SK-N-SH treated with all-trans-retinoic acid at 6 μM for 48 hours (cell line): Measurements from ENCODE around the gene SLC12A7.

Source experiments
- ARNTL ChIP-seq: fragments of 450-650 bp; formaldehyde crosslinking; IDR thresholded peaks from 2 replicates; pipeline ENCODE4 v1.5.0; 2020; ENCODE audit warnings: low read depth, mild to moderate bottlenecking, moderate library complexity, borderline replicate concordance
- ESRRG ChIP-seq: fragments of 250-450 bp; sonication (Bioruptor Pico); IDR thresholded peaks from 2 replicates; pipeline ENCODE4 v1.6.1; 2021; ENCODE audit warnings: mild to moderate bottlenecking
- ISL1 ChIP-seq: fragments of 250-450 bp; sonication (Bioruptor Pico); IDR thresholded peaks from 2 replicates; pipeline ENCODE4 v2.1.2; 2022; ENCODE audit warnings: mild to moderate bottlenecking, moderate library complexity
- OSR1 ChIP-seq: fragments of 250-450 bp; sonication (Bioruptor Pico); IDR thresholded peaks from 2 replicates; pipeline ENCODE4 v1.8.0; 2022; ENCODE audit warnings: moderate library complexity, mild to moderate bottlenecking, inconsistent platforms
- RARB ChIP-seq: fragments of 250-450 bp; sonication (Bioruptor Pico); IDR thresholded peaks from 2 replicates; pipeline ENCODE4 v1.8.0; 2021; ENCODE audit warnings: mild to moderate bottlenecking, moderate library complexity
- ZFP3 ChIP-seq: fragments of 250-450 bp; sonication (Bioruptor Pico); IDR thresholded peaks from 2 replicates; pipeline ENCODE4 v1.5.0; 2020; ENCODE audit warnings: mild to moderate bottlenecking, moderate library complexity
- ZFP30 ChIP-seq: fragments of 450-650 bp; formaldehyde crosslinking; IDR thresholded peaks from 2 replicates; pipeline ENCODE4 v1.5.0; 2022; ENCODE audit warnings: mild to moderate bottlenecking, moderate library complexity
- ZNF70 ChIP-seq: fragments of 450-650 bp; formaldehyde crosslinking; IDR thresholded peaks from 2 replicates; pipeline ENCODE4 v1.5.0; 2020; ENCODE audit warnings: mild to moderate bottlenecking, moderate library complexity
- TF ChIP-seq, protein P1 (sequence below): fragments of 250-450 bp; sonication (Bioruptor Pico); IDR thresholded peaks from 2 replicates; pipeline ENCODE4 v1.8.0; 2021; ENCODE audit warnings: low read depth, mild to moderate bottlenecking, moderate library complexity, borderline replicate concordance
- TF ChIP-seq, protein P2 (sequence below): fragments of 250-450 bp; sonication (Bioruptor Pico); IDR thresholded peaks from 2 replicates; pipeline ENCODE4 v1.8.0; 2020; ENCODE audit warnings: mild to moderate bottlenecking, moderate library complexity, borderline replicate concordance
- TF ChIP-seq, protein P3 (sequence below): fragments of 250-450 bp; sonication (Bioruptor Pico); IDR thresholded peaks from 2 replicates; pipeline ENCODE4 v1.5.1; 2020; ENCODE audit warnings: low read depth, mild to moderate bottlenecking, moderate library complexity

DNA sequence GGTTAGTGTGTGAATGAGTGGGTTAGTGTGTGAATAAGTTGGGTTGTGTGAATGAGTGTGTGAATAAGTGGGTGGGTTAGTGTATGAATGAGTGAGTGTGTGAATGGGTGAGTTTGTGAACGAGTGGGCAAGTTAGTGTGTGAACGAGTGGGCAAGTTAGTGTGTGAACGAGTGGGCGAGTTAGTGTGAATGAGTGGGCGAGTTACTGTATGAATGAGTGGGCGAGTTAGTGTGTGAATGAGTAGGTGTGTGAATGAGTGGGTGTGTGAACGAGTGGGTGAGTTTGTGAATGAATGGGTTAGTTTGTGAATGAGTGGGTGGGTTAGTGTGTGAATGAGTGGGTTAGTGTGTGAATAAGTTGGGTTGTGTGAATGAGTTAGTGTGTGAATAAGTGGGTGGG, 68.5 kb downstream of the SLC12A7 start:
- TF ChIP-seq, protein P1, sequence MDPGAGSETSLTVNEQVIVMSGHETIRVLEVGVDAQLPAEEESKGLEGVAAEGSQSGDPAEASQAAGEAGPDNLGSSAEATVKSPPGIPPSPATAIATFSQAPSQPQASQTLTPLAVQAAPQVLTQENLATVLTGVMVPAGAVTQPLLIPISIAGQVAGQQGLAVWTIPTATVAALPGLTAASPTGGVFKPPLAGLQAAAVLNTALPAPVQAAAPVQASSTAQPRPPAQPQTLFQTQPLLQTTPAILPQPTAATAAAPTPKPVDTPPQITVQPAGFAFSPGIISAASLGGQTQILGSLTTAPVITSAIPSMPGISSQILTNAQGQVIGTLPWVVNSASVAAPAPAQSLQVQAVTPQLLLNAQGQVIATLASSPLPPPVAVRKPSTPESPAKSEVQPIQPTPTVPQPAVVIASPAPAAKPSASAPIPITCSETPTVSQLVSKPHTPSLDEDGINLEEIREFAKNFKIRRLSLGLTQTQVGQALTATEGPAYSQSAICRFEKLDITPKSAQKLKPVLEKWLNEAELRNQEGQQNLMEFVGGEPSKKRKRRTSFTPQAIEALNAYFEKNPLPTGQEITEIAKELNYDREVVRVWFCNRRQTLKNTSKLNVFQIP, result no peak
- TF ChIP-seq OSR1 (CRISPR knock-in tag), result no peak
- TF ChIP-seq, protein P2, sequence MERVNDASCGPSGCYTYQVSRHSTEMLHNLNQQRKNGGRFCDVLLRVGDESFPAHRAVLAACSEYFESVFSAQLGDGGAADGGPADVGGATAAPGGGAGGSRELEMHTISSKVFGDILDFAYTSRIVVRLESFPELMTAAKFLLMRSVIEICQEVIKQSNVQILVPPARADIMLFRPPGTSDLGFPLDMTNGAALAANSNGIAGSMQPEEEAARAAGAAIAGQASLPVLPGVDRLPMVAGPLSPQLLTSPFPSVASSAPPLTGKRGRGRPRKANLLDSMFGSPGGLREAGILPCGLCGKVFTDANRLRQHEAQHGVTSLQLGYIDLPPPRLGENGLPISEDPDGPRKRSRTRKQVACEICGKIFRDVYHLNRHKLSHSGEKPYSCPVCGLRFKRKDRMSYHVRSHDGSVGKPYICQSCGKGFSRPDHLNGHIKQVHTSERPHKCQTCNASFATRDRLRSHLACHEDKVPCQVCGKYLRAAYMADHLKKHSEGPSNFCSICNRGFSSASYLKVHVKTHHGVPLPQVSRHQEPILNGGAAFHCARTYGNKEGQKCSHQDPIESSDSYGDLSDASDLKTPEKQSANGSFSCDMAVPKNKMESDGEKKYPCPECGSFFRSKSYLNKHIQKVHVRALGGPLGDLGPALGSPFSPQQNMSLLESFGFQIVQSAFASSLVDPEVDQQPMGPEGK (CRISPR knock-in tag), result no peak
- no peak for TF ChIP-seq ZFP30
- TF ChIP-seq ZFP3 (CRISPR knock-in tag), result no peak
- TF ChIP-seq ARNTL (CRISPR knock-in tag), result no peak
- TF ChIP-seq ISL1 (CRISPR knock-in tag), result no peak
- TF ChIP-seq, protein P3, sequence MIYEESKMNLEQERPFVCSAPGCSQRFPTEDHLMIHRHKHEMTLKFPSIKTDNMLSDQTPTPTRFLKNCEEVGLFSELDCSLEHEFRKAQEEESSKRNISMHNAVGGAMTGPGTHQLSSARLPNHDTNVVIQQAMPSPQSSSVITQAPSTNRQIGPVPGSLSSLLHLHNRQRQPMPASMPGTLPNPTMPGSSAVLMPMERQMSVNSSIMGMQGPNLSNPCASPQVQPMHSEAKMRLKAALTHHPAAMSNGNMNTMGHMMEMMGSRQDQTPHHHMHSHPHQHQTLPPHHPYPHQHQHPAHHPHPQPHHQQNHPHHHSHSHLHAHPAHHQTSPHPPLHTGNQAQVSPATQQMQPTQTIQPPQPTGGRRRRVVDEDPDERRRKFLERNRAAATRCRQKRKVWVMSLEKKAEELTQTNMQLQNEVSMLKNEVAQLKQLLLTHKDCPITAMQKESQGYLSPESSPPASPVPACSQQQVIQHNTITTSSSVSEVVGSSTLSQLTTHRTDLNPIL (CRISPR knock-in tag), result no peak
- no peak for TF ChIP-seq ESRRG (CRISPR knock-in tag)
- no peak for TF ChIP-seq ZNF70 (CRISPR knock-in tag)
- no peak for TF ChIP-seq RARB (CRISPR knock-in tag)
